Stimulated activated CD4-positive, alpha-beta T cell treated with anti-CD3 and anti-CD28 coated beads, Interleukin-15, amount 100 ng/mL, for 1 hour (primary cell): ENCODE measurements around the gene CCDC142.
A peak's percentile ranks its signal among the peaks of the same experiment; 100 is the strongest.
"Not testable (repeated sequence)": the region's sequence is repeated elsewhere in the genome, so short reads cannot be mapped to it uniquely, and the experiment has no call there.

Experiments
- DNase-seq, 2 donors: peaks; one replicate each; pipeline ENCODE4 v3.0.0-alpha.2; 2020; ENCODE audit warnings: low read depth in 1 of 2, low spot score in 1 of 2

The CCDC142 gene

GRCh38 chr2:74499267-74499939, 16.6 kb upstream of the CCDC142 start, which contains the start of gene LBX2:
TSS of gene LBX2 (minus strand) at chr2:74499603. CDS start at chr2:74499537, 66 bp downstream.
- no peak for DNase-seq

GRCh38 chr2:74498500-74499266, 15.9 kb upstream of the CCDC142 start:
- no peak for DNase-seq

DNA sequence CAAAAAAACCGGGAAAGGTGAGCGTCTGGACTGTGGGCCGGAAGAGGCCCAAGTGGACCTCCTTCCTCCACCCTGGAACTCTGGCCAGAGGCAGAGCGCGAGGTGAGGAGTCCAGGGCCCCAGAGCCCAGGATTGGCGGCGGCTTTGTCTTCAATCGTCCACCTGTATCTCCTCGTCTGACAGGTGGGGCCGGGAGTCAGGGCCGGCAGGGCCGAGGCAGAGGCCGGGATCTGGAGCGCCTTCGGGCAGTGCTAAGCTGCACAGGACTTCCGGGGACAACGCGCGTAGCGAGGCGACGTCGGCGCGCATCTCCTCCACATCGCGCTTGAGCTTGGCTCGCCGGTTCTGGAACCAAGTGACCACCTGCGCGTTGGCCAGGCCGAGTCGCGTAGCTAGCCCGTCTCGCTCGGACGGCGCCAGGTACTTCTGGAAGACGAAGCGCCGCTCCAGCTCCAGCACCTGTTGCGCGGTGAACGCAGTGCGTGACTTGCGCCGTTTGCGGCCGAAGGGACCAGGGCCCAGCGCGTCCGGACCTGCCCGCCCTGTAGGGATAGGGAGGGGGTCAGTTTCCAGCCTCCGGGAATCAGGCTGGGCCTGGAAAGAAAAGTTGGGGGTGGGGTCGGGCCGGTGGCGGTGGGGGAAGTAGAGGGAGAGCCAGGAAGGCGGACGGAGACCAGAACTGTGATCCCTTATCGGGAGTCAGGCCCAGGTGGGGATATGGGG, 15.1 kb upstream of the CCDC142 start:
- no peak for DNase-seq

DNA sequence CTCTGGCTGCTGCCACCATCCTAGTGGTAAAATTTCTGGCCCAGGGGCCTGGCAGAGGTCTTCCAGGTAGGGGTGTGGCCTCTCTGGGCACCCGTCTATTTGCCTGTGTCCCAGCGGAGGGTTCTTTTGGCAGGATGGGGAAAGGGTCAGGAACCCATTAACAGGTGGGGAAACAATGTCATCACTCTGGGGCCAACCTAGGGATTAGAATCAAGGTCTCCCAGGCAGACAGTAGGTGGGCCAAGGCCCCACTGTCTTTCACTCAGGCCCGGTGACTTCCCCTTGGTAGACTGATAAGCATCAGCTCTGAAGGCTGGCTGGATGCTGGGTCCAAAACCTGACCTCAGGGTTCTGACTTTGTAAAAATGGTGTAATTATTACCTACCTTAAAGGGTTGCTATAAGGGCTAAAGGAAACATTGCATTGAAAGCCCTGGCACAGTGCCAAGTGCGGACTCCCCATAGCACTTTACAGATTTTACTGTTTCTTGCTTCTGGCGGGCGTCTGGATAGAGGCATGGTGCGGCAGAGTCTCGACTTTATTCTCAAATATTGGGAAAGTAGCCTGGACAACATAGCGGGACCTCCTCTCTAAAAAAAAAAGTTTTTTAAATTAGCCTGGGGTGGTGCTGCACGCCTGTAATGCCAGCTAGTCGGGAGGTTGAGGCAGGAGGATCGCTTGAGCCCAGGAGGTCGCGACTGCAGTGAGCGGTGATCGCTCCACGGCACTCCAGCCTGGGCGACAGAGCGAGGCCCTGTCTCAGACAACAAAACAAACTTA, 14.4 kb upstream of the CCDC142 start:
- no peak for DNase-seq

DNA sequence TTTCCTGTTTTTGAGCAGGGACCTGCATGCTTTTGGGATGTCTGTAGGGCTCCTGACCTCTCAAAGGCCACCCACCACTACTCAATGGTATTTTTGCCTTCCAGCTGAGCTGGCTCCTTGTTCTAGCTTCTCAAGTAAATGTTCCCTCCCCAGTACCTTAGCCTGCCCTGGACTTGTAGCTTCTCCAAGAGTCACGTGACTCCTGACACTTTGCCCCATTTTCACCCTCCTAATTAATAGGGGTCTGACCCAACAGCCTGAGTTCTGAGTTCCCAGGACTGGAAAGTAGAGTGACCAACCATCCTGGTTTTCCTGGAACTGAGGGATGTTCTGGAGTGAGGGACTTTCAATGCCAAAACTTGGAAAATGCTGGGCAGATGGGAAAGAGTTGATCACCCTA, 12.6 kb upstream of the CCDC142 start:
- no peak for DNase-seq

- no peak for DNase-seq
These were observed 10.7 kb upstream of the CCDC142 start for GRCh38 chr2:74493546-74493945.

DNA sequence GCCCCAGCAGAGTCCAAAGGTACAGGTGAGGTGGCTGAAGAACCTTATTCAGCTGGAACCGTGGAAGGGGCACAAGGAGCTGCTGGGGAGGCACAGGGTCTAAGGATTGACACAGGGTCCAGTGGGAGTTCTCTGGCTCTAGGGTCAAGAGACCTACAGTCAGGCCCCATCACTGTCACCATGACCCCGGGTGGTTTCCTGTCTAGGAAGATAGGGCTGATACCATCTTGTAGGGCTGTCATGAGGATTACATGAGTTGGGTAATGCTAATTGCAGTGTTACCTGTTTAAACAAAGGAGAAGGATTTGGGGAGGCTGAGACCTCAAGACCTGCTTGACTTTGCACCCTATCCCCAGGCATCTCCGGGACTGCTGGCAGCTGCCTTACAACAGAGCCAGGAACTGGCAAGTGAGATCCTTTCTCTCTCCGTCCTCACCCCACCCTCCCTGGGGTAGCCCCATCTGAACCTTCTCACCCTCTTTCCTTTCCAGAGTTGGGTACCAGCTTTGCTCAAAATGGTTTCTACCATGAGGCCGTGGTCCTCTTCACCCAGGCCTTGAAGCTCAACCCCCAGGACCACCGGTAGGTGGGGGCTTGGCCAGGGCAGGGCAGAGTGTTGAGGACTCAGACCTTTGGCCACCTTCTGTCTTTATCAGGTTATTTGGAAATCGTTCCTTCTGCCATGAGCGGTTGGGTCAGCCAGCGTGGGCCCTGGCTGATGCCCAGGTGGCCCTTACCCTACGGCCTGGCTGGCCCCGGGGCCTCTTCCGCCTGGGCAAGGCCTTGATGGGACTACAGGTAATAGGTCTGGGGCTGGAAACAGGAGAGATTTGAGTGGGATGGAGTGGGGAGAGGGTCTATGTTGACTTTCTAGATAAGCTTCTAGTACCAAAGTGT, 9.1 kb upstream of the CCDC142 start:
- no peak for DNase-seq

DNA sequence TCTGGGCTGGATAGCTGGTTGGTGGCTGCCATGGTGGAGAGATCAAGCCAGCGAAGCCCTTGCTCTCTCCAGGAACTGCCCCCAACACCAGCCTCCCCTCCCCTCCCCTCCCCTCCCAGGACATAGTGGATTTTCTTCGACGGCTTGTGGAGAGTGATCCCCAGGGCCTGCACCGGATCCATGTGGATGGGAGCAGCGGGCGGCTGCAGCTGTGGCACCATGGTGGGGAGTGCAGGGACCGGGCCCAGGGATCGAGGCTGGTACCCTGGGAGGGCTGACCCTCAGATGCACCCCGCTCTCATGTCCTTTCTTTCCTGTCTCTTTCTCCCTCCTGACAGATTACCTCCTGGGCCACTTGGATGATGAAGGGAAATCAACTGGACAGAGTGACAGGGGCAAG, 7.1 kb upstream of the CCDC142 start:
- DNase-seq = no peak

DNA sequence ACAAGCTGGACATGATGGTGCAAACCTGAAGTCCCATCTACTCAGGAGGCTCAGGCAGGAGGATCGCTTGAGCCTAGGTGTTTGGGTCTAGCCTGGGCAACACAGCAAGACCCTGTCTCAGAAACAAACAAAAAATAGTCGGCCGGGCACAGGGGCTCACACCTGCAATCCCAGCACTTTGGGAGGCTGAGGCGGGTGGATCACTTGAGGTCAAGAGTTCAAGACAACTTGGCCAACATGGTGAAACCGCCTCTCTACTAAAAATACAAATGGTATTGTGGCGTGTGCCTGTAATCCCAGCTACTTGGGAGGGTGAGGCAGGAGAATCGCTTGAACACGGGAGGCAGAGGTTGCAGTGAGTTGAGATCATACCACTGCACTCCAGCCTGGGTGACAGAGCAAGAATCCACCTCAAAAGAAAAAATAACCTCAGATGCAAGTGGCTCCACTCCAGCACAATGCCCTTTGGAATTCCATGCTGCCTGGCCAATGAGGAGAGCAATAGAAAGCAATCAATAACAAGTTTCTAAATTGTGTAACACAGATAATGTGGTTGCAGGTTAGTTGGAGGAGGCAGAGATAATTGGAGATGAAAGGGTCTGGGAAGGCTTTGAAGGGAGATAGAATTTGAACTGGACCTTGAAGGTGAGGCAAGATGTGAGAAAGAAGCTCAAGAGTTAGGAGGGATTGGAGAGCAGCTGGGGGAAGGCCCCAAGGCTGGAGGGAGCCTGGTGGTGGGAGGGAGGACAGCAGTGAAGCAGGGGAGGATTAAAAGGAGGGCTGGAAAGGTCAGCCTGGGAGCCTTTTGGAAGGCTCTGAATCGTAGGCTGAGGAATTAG, 6.1 kb upstream of the CCDC142 start:
- no peak for DNase-seq

DNA sequence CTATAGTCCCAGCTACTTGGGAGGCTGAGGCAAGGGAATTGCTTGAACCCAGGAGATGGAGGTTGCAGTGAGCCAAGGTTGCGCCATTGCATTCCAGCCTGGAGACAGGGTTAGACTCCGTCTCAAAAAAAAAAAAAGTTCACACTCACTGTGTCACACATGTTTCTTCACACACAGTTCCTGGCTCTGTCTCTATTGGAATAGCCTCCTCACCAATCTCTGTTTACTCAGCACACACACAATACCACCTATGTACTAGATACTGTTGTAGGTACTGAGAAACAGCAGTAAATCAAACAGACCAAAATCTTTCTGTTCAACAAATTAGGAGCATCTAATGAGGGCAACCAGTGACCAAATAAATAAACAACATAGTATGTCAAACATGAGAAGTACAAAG, 3.3 kb upstream of the CCDC142 start:
- DNase-seq = no peak

DNA sequence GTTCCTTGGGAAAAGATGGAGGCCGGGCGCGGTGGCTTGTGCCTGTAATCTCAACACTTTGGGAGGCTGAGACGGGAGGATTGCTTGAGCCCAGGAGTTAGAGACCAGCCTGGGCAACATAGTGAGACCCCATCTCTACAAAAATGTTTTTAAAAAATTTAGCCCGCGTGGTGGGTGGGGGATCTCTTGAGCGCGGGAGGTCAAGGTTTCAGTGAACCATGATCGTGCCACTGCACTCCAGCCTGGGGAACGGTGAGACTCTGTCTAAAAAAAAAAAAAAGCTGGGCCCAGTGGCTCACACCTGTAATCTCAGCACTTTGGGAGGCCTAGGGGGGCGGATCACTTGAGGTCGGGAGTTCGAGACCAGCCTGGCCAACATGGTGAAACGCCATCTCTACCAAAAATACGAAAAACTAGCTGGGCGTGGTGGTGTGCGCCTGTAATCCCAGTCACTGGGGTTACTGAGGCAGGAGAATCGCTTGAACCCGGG, 922 bp upstream of the CCDC142 start:
- DNase-seq = not testable (repeated sequence)

GRCh38 chr2:74481961-74482800, 617 bp downstream of the CCDC142 start:
- DNase-seq = no peak

DNA sequence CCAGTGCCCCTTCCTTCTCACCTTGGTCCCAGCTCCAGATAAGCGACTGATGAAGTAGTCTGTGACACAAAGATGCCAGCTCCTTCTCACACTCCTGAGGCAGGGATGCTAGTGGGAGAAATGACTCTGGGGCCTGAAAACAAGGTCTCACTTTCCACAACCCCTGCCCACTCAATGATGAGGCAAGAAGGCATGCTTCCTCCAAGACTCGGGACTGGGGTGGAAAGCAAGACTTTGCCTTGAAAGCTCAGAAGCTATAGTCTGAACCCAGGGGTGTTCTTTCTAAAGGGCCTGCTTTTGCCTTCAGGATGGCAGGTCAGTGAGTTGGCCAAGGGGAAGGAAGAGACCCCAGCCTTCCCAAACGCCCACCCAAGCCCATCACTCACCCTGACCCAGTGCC, 1.4 kb downstream of the CCDC142 start:
- DNase-seq = no peak

DNA sequence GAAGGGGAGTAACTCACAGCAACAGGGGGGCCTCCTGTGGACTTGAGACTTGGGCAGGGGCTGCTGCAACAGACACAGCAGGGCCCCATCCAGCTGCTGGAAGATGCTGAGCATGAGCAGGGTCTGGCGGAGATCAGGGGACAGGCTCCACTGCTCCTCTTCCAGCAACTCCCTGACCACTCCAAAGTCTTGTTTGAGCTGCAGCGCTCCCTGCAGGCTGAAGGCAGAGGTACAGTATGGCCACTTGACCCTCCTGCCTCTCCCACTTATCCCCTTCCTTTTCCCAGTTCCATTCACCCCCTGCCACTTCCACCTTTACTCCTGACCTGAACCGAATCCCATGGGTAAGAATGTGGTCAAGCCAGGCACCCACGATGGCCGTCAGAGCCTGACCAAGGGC, 7.9 kb downstream of the CCDC142 start:
- DNase-seq = no peak

DNA sequence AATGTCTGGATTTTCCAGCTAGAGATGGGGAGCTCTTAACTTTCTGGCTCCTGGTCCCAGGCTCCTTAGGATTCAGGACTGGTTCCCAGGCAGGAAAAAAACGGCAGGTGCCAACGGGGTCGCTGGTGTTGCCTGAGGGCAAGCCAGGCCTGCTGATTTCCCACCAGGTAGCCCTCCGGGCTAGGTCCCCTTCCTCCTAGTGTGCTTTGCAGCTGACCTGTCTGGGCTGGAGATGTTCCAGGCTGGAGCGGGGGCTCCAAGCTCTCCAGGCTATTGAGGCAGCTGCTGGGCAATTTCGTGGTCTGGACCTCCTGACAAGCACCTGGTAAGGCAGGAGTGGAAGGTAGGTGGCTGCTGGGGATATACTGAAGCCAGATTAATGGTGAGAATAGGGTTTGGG, 8.3 kb downstream of the CCDC142 start:
- no peak for DNase-seq

- DNase-seq = no peak
These were observed 9.9 kb downstream of the CCDC142 start for GRCh38 chr2:74472945-74473258.

GRCh38 chr2:74472086-74472944, 10.5 kb downstream of the CCDC142 start, which contains the start of gene MRPL53:
TSS of gene MRPL53 (minus strand) at chr2:74472680. CDS start at chr2:74472660, 20 bp downstream.
- peak; percentile 91 to 96 for DNase-seq
